A549 (cell line): ENCODE results near the gene PPP3CA.

ENCODE experiments used
- NR3C1 ChIP-seq: fragments of >200 bp; sonication (Bioruptor Twin); formaldehyde crosslinking; IDR thresholded peaks from 3 replicates; pipeline ENCODE4 v1.6.1; 2017
- SMC3 ChIP-seq: fragments of >200 bp; sonication (Bioruptor Twin); formaldehyde crosslinking; IDR thresholded peaks from 3 replicates; pipeline ENCODE4 v1.6.1; 2018; ENCODE audit warnings: inconsistent platforms
- TP53 ChIP-seq: fragments of 250-450 bp; sonication (Bioruptor Pico); IDR thresholded peaks from 2 replicates; pipeline ENCODE4 v1.5.0; 2021; ENCODE audit warnings: mild to moderate bottlenecking, moderate library complexity
- TF ChIP-seq, protein P1 (sequence below): IDR thresholded peaks from 2 replicates; pipeline ENCODE4 v1.6.1; 2012
- TF ChIP-seq, protein P2 (sequence below): fragments of >200 bp; sonication (Bioruptor Twin); formaldehyde crosslinking; IDR thresholded peaks from 3 replicates; pipeline ENCODE4 v1.5.1; 2016

DNA sequence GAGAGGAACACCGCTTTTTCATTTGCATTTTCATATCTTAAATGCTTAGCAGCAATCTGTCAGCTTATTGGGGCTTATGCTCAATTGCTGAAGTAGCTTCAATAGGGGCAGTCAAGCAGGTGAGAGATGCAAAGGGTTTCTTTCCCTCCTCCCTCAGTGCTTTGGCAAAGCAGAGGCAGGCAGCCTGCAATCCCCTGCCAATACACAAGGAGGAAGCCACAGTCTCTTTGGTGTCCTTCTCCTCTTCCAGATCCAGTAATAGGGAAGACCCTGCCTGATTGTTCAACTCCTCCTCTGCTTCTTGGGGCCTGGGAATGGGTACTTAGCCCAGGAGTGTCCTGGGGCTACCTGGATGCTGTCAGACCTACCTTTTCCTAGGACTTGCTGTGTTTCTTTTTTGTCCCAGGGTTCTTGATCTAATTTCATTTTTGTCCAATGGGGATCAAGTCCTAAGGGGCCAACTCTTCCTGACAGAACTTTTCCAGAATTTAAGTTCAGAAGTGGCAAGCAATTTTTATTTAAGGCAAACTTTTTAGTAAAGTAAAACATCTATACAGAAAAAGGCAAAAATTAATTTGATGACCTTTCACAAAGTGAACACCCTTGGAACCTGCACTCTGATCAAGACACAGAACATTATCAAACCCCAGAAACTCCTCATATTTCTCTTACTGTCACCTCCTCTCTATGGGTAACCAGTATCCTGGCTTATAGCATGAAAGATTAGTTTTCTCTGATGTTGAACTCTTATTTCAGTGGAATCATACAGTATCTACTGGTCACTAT is 260.3 kb downstream of the PPP3CA start:
- TF ChIP-seq NR3C1 = no peak
- TF ChIP-seq, protein P1, sequence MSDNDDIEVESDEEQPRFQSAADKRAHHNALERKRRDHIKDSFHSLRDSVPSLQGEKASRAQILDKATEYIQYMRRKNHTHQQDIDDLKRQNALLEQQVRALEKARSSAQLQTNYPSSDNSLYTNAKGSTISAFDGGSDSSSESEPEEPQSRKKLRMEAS = no peak
- TF ChIP-seq, protein P2, sequence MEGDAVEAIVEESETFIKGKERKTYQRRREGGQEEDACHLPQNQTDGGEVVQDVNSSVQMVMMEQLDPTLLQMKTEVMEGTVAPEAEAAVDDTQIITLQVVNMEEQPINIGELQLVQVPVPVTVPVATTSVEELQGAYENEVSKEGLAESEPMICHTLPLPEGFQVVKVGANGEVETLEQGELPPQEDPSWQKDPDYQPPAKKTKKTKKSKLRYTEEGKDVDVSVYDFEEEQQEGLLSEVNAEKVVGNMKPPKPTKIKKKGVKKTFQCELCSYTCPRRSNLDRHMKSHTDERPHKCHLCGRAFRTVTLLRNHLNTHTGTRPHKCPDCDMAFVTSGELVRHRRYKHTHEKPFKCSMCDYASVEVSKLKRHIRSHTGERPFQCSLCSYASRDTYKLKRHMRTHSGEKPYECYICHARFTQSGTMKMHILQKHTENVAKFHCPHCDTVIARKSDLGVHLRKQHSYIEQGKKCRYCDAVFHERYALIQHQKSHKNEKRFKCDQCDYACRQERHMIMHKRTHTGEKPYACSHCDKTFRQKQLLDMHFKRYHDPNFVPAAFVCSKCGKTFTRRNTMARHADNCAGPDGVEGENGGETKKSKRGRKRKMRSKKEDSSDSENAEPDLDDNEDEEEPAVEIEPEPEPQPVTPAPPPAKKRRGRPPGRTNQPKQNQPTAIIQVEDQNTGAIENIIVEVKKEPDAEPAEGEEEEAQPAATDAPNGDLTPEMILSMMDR = no peak
- no peak for TF ChIP-seq TP53 (CRISPR knock-in tag)
- no peak for TF ChIP-seq SMC3
